Measurements from ENCODE around the gene SLC29A3. TPM values are rescaled to one million over a fixed set of nuclear protein-coding genes. Genes with fewer than 3 reads are reported as not detected.

Gene SLC29A3
- total and polyA plus RNA-seq, 2 of the 8 experiments (the other 6 are each of a cell fraction or from before 2014, with no cell fraction given): 14.0 to 24.6 TPM

DNA sequence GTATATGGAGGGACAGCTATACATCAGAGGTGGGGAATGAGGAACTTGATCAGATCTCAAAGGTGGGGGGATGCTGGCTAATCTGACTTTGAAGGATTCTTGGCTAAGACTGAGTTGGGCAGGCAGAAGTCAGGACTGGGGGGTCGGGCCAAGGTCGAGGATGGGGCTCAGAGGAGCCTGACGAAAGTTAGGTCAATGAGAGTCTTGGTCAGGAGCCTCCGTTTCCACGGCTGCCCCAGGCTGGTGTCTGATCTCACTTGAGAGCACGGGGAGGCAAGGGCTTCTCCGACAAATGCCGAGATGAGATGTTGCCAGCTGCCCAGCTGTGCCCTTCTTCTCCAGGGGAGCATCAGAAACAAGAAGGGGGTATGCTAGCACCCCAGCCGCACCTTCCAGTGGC lies 5.7 kb downstream of the SLC29A3 start (continued):
- TF ChIP-seq, protein P1, sequence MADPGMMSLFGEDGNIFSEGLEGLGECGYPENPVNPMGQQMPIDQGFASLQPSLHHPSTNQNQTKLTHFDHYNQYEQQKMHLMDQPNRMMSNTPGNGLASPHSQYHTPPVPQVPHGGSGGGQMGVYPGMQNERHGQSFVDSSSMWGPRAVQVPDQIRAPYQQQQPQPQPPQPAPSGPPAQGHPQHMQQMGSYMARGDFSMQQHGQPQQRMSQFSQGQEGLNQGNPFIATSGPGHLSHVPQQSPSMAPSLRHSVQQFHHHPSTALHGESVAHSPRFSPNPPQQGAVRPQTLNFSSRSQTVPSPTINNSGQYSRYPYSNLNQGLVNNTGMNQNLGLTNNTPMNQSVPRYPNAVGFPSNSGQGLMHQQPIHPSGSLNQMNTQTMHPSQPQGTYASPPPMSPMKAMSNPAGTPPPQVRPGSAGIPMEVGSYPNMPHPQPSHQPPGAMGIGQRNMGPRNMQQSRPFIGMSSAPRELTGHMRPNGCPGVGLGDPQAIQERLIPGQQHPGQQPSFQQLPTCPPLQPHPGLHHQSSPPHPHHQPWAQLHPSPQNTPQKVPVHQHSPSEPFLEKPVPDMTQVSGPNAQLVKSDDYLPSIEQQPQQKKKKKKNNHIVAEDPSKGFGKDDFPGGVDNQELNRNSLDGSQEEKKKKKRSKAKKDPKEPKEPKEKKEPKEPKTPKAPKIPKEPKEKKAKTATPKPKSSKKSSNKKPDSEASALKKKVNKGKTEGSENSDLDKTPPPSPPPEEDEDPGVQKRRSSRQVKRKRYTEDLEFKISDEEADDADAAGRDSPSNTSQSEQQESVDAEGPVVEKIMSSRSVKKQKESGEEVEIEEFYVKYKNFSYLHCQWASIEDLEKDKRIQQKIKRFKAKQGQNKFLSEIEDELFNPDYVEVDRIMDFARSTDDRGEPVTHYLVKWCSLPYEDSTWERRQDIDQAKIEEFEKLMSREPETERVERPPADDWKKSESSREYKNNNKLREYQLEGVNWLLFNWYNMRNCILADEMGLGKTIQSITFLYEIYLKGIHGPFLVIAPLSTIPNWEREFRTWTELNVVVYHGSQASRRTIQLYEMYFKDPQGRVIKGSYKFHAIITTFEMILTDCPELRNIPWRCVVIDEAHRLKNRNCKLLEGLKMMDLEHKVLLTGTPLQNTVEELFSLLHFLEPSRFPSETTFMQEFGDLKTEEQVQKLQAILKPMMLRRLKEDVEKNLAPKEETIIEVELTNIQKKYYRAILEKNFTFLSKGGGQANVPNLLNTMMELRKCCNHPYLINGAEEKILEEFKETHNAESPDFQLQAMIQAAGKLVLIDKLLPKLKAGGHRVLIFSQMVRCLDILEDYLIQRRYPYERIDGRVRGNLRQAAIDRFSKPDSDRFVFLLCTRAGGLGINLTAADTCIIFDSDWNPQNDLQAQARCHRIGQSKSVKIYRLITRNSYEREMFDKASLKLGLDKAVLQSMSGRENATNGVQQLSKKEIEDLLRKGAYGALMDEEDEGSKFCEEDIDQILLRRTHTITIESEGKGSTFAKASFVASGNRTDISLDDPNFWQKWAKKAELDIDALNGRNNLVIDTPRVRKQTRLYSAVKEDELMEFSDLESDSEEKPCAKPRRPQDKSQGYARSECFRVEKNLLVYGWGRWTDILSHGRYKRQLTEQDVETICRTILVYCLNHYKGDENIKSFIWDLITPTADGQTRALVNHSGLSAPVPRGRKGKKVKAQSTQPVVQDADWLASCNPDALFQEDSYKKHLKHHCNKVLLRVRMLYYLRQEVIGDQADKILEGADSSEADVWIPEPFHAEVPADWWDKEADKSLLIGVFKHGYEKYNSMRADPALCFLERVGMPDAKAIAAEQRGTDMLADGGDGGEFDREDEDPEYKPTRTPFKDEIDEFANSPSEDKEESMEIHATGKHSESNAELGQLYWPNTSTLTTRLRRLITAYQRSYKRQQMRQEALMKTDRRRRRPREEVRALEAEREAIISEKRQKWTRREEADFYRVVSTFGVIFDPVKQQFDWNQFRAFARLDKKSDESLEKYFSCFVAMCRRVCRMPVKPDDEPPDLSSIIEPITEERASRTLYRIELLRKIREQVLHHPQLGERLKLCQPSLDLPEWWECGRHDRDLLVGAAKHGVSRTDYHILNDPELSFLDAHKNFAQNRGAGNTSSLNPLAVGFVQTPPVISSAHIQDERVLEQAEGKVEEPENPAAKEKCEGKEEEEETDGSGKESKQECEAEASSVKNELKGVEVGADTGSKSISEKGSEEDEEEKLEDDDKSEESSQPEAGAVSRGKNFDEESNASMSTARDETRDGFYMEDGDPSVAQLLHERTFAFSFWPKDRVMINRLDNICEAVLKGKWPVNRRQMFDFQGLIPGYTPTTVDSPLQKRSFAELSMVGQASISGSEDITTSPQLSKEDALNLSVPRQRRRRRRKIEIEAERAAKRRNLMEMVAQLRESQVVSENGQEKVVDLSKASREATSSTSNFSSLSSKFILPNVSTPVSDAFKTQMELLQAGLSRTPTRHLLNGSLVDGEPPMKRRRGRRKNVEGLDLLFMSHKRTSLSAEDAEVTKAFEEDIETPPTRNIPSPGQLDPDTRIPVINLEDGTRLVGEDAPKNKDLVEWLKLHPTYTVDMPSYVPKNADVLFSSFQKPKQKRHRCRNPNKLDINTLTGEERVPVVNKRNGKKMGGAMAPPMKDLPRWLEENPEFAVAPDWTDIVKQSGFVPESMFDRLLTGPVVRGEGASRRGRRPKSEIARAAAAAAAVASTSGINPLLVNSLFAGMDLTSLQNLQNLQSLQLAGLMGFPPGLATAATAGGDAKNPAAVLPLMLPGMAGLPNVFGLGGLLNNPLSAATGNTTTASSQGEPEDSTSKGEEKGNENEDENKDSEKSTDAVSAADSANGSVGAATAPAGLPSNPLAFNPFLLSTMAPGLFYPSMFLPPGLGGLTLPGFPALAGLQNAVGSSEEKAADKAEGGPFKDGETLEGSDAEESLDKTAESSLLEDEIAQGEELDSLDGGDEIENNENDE (IDR thresholded peaks at IDR 0.05; ENCODE audit: insufficient replicate concordance, low read length): no peak
- no peak for TF ChIP-seq EP300 (IDR thresholded peaks at IDR 0.05; ENCODE audit: borderline replicate concordance in 1 of 2, low read depth in 2 of 2, low read length in 2 of 2)
- TF ChIP-seq GTF2F1 (IDR thresholded peaks at IDR 0.05; ENCODE audit: borderline replicate concordance, low read depth, low read length): no peak
- TF ChIP-seq TAF7 (optimal IDR thresholded peaks at IDR 0.05; ENCODE audit: borderline replicate concordance, low read depth, low read length): no peak
- TF ChIP-seq RBBP5 (IDR thresholded peaks at IDR 0.05; ENCODE audit: borderline replicate concordance, low read depth, low read length): no peak
- no peak for TF ChIP-seq SP2 (IDR thresholded peaks at IDR 0.05; ENCODE audit: low read length)
- TF ChIP-seq JUN (IDR thresholded peaks at IDR 0.05; ENCODE audit: low read depth, low read length): no peak

Measured in H1 (cell line).